ENCODE measurements around the gene BAK1. TPM values are rescaled to one million over a fixed set of nuclear protein-coding genes. Genes with fewer than 3 reads are reported as not detected.
A peak's percentile ranks its signal among the peaks of the same experiment; 100 is the strongest.

Gene BAK1
- total RNA-seq, 1 experiment from 2014 or later, result 40.0 TPM

DNA sequence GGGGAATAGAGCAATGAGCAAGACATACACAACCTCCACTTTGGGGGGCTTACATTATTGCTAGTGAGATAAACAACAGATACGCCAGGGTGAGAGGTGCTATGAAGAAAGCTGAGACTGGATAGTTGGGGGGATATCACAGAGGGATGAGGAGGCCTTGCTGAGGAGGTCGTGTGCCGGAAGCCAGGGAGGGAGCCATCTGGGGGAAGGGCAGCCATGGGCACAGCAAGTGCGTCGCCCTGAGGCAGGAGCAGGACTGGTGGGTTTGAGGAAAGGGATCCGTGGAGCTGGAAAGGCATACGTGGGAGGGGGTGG, 12.2 kb upstream of the BAK1 start:
- no peak for TF ChIP-seq CTCF (conservative IDR thresholded peaks at IDR 0.05)
- Histone ChIP-seq H3T11ph (ENCODE audit: low read length) (no peak overlapping the region), H4K5ac (ENCODE audit: insufficient read length, low read depth, low read length) (no peak overlapping the region), H2BK20ac (ENCODE audit: low read depth, low read length, poor library complexity, severe bottlenecking) (no peak overlapping the region), H3K4ac (ENCODE audit: low read depth, low read length) (no peak overlapping the region), H4K8ac (replicated peaks; ENCODE audit: insufficient read length, low read depth, low read length) (no peak overlapping the region), H3K27ac (ENCODE audit: insufficient read length, low read depth, low read length) (no peak overlapping the region), H4K20me1 (ENCODE audit: control insufficient read depth, insufficient read depth, insufficient read length) (no peaks in the 10 kb centered on the region), H3K23ac (ENCODE audit: insufficient read length, low read depth, low read length) (no peak overlapping the region), H2BK120ac (ENCODE audit: low read depth, low read length, poor library complexity, severe bottlenecking) (no peak overlapping the region), H3K56ac (ENCODE audit: insufficient read length, low read depth, low read length) (no peak overlapping the region), H3K4me1 (ENCODE audit: insufficient read depth, low read length) (no peaks in the 10 kb centered on the region), H3K79me1 (ENCODE audit: insufficient read depth, low read depth, low read length, poor library complexity, severe bottlenecking) (no peaks in the 10 kb centered on the region), H3K14ac (ENCODE audit: insufficient read depth, low read length) (no peak overlapping the region), H2BK5ac (ENCODE audit: insufficient read length, low read length) (no peak overlapping the region), H2BK15ac (ENCODE audit: low read depth, low read length) (no peak overlapping the region), H2AFZ (ENCODE audit: low read length) (no peak overlapping the region), H3K4me2 (ENCODE audit: insufficient read depth, insufficient read length, low read length) (no peak overlapping the region), H3K18ac (ENCODE audit: insufficient read length, low read depth, low read length) (no peak overlapping the region), H3K27me3 (ENCODE audit: insufficient read depth, low read length) (no peaks in the 10 kb centered on the region), H3K9me3 (ENCODE audit: control insufficient read depth, low read depth, low read length) (no peaks in the 10 kb centered on the region), H4K91ac (ENCODE audit: insufficient read length, low read depth, low read length) (no peak overlapping the region), H3K23me2 (ENCODE audit: insufficient read length, low read depth, low read length, poor library complexity, severe bottlenecking) (peaks cover 7% of the 10 kb centered on the region), H2BK12ac (ENCODE audit: insufficient read length, low read depth, low read length) (no peak overlapping the region), H3K9ac (ENCODE audit: extremely low read depth, insufficient read length, low read length) (no peak overlapping the region), H2AK5ac (ENCODE audit: insufficient read length, low read length) (no peak overlapping the region), H3K79me2 (ENCODE audit: insufficient read depth, low read length) (no peaks in the 10 kb centered on the region)
- Mint-ChIP-seq H3K4me3 (peak overlapping the region in 1 of 2 experiments; percentile 60; a peak in 2 of 5 replicates), H3K4me1 (peaks cover 34 to 45% of the 10 kb centered on the region in 2 experiments), H3K27ac (0 out of 7 replicates have a peak overlapping the region, but pooled peaks of 2 of the 3 experiments have one; percentile 21 to 73), H3K36me3 (ENCODE audit: insufficient read depth in 1 of 3, low read depth in 3 of 3) (no peaks in the 10 kb centered on the region; a peak in 1 of 7 replicates), H3K27me3 (ENCODE audit: low read depth) (peaks cover 13% of the 10 kb centered on the region), H3K9me3 (peaks cover 0 to 6% of the 10 kb centered on the region in 2 experiments; a peak in 2 of 5 replicates)
- no peak for DNase-seq
- WGBS (ENCODE audit: extremely low coverage, insufficient read length, low lambda C conversion rate), result no CpG with 5 or more reads among the region's 7 CpGs
